GM10266 (cell line): Measurements from ENCODE around the gene FCGBP.

Experiments used
- DNase-seq: peaks from one replicate; pipeline ENCODE4 v3.0.0; 2012; ENCODE audit errors: extremely low spot score
- TF ChIP-seq, protein P1 (sequence below): IDR thresholded peaks from 2 replicates; pipeline ENCODE4 v1.5.1; 2012; ENCODE audit warnings: mild to moderate bottlenecking, low read depth; ENCODE audit not compliant: control insufficient read depth, insufficient read depth; ENCODE audit errors: missing control alignments

Gene FCGBP

DNA sequence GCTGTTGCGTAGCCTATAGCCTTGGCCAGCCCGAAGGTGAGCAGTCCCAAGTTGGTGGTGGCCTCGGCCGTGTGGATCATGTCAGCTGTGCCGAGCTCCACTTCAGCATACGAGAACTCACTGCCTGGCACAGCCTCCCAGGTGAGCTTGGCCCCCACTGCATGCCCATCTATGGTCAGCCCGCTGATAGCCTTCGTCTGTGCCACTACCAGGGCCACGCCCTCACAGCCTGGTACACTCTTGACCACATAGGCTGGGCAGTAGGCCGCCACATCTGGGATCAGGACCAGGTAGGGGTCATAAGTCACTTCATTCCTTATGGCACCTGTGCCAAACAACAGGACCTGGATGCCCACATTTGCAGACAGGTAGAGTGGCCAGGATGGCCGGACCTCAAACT is 7.4 kb downstream of the FCGBP start:
- TF ChIP-seq, protein P1, sequence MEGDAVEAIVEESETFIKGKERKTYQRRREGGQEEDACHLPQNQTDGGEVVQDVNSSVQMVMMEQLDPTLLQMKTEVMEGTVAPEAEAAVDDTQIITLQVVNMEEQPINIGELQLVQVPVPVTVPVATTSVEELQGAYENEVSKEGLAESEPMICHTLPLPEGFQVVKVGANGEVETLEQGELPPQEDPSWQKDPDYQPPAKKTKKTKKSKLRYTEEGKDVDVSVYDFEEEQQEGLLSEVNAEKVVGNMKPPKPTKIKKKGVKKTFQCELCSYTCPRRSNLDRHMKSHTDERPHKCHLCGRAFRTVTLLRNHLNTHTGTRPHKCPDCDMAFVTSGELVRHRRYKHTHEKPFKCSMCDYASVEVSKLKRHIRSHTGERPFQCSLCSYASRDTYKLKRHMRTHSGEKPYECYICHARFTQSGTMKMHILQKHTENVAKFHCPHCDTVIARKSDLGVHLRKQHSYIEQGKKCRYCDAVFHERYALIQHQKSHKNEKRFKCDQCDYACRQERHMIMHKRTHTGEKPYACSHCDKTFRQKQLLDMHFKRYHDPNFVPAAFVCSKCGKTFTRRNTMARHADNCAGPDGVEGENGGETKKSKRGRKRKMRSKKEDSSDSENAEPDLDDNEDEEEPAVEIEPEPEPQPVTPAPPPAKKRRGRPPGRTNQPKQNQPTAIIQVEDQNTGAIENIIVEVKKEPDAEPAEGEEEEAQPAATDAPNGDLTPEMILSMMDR = no peak
- no peak for DNase-seq

DNA sequence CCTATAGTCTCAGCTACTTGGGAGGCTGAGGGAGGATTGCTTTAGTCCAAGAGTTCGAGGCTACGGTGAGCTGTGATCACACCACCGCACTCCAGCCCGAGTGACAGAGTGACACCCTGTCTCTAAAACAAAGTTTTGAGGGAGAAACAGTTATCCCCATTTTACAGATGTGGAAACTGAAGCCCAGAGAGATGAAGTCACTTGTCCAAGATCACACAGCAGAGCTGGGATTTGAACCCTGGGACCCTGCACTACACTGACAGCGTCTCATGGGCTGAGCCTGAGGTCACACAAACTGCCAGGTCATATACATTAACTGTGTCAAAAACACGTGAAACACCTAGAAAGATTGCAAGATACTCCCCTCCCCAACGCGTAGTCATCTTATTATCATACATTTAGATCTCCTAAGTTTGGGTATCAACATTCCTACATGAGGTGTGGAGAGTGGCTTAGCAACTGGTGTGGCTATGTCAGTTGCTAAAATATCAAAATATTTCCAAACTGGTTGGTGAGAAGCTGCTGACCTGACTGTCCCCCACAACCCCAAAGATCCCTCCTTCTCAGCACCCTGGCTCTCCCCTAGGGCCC is 8.2 kb downstream of the FCGBP start:
- DNase-seq = no peak
- TF ChIP-seq, protein P1 = no peak

DNA sequence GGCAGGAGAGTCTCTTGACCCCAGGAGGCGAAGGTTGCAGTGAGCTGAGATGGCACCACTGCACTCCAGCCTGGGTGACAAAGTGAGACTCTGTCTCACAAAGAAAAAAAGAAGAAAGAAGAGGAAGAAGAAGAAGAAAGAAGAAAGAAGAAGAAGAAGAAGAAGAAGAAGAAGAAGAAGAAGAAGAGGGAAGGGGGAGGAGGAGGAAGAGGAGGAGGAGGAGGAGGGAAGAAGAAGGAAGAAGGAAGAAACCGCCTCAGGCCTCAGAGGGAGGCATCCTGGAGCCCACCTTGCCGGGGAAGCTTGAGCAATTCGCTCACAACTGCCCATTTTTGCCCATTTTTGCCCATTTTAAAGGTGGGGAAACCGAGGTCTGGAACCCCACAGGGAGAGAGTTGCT is 9.5 kb downstream of the FCGBP start:
- no peak for DNase-seq
- TF ChIP-seq, protein P1 = no peak

- TF ChIP-seq, protein P1 = no peak
Observed at GRCh38 chr19:39924389-39924788, 10.0 kb downstream of the FCGBP start.

DNA sequence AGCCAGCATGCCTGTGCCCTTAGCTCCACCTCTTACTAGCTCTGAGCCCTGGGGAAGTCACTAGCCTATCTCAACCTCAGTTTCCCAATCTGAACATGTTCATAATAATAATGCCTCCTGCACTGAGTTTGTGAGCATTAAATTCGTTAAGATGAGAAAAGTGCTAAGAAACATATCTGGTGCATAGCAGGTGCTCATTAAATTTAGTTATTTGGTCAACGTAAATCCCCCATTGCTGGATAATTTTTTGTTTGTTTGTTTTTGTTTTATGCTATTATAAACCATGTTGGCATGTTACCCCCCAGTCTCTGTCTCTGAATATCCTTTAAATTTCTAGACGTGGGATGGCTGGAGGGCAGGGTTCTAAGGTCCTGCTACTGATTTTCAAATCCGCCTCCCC is 10.6 kb downstream of the FCGBP start:
- TF ChIP-seq, protein P1 = no peak

More at GRCh38 chr19:39924389-39924788, 10.0 kb downstream of the FCGBP start:
- no peak for DNase-seq

GRCh38 chr19:39919976-39920375 is 14.5 kb downstream of the FCGBP start:
- DNase-seq = no peak

More for the DNA sequence above, 10.6 kb downstream of the FCGBP start:
- no peak for DNase-seq

DNA sequence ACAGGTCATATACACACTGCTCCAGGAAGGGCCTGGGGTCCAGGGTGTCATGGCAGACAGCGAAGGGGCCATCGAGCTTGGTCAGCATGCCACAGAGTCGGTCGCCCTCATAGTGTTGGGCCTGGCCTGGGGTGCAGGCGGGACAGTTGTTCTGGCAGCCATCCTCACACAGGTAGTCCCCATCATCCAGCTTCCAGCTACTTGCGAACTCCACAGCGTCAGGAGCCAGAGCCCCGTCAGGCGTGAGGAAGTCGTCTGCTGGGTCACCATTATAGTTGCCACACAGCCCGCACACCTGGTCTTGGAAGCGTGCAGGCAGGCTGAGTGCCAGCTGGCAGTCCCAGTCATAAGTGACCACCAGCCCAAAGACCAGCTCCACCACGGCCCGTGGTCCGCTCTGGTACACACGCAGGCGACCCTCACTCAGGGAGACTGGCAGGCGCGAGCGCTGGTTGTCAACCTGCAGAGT is 16.2 kb downstream of the FCGBP start:
- TF ChIP-seq, protein P1 = no peak
- no peak for DNase-seq

More at GRCh38 chr19:39919976-39920375, 14.5 kb downstream of the FCGBP start:
- TF ChIP-seq, protein P1 = no peak
